Hepatocyte (in vitro differentiated cells): ENCODE data around the gene SMIM28. TPM values are rescaled to one million over a fixed set of nuclear protein-coding genes. Genes with fewer than 3 reads are reported as not detected.

ENCODE experiments used
- DNase-seq: peaks from one replicate; pipeline ENCODE4 v3.0.0-alpha.2; 2016; ENCODE audit warnings: low spot score
- H2AFZ ChIP-seq: fragments of 200-600 bp; sonication (generic); 2 replicates; pipeline ENCODE4 v1.6.0; 2016; ENCODE audit warnings: antibody characterized with exemption, mild to moderate bottlenecking
- H3K27ac ChIP-seq: fragments of 200-600 bp; sonication (generic); 2 replicates; pipeline ENCODE4 v1.5.1; 2016; ENCODE audit warnings: mild to moderate bottlenecking
- H3K27me3 ChIP-seq: fragments of 200-600 bp; sonication (generic); 2 replicates; pipeline ENCODE4 v1.6.1; 2016
- H3K36me3 ChIP-seq: fragments of 200-600 bp; sonication (generic); replicated peaks from 2 replicates; pipeline ENCODE4 v1.5.1; 2016; ENCODE audit warnings: low read depth; ENCODE audit not compliant: insufficient read depth
- H3K4me1 ChIP-seq: fragments of 200-600 bp; sonication (generic); 2 replicates; pipeline ENCODE4 v1.5.1; 2016; ENCODE audit warnings: mild to moderate bottlenecking, moderate library complexity; ENCODE audit not compliant: insufficient read depth
- H3K4me2 ChIP-seq: fragments of 200-600 bp; sonication (generic); 2 replicates; pipeline ENCODE4 v1.6.0; 2016
- H3K4me3 ChIP-seq: fragments of 200-600 bp; sonication (generic); 2 replicates; pipeline ENCODE4 v1.5.1; 2016; ENCODE audit warnings: mild to moderate bottlenecking
- H3K79me2 ChIP-seq: fragments of 200-600 bp; sonication (generic); 2 replicates; pipeline ENCODE4 v1.6.0; 2017; ENCODE audit warnings: mild to moderate bottlenecking
- H3K9me2 ChIP-seq: fragments of 200-600 bp; sonication (generic); replicated peaks from 2 replicates; pipeline ENCODE4 v1.6.0; 2017; ENCODE audit warnings: mild to moderate bottlenecking; ENCODE audit not compliant: insufficient read depth
- H3K9me3 ChIP-seq: fragments of 200-600 bp; sonication (generic); 2 replicates; pipeline ENCODE4 v1.5.1; 2016; ENCODE audit warnings: low read depth, mild to moderate bottlenecking
- H4K20me1 ChIP-seq: fragments of 200-600 bp; sonication (generic); 2 replicates; pipeline ENCODE4 v1.6.0; 2016; ENCODE audit warnings: mild to moderate bottlenecking; ENCODE audit not compliant: insufficient read depth, poor library complexity, severe bottlenecking
- CTCF ChIP-seq: fragments of 200-600 bp; sonication (generic); IDR thresholded peaks from 2 replicates; pipeline ENCODE4 v1.5.1; 2016; ENCODE audit warnings: antibody characterized with exemption, mild to moderate bottlenecking; ENCODE audit not compliant: poor library complexity
- EZH2 ChIP-seq: fragments of 200-600 bp; sonication (generic); IDR thresholded peaks from 2 replicates; pipeline ENCODE4 v1.6.1; 2016; ENCODE audit warnings: antibody characterized with exemption, mild to moderate bottlenecking, borderline replicate concordance
- EZH2phosphoT487 ChIP-seq: fragments of 200-600 bp; sonication (generic); IDR thresholded peaks from one replicate; pipeline ENCODE4 v1.6.1; 2018; ENCODE audit warnings: antibody characterized with exemption, mild to moderate bottlenecking, low read depth, moderate library complexity; ENCODE audit not compliant: unreplicated experiment, severe bottlenecking
- WGBS: methylation state at CpG from one replicate; pipeline ENCODE4 v1.1.6; 2016; ENCODE audit warnings: low lambda C conversion rate; ENCODE audit errors: missing lambda C conversion rate; 5-methylcytosine and 5-hydroxymethylcytosine counted together
- polyA plus RNA-seq: library from polyadenylated mRNA; unstranded; fragments of >200 nt; fragmentation: Nextera tagmentation; extraction: Ambion mirVana; gene quantifications from 2 replicates; pipeline ENCODE4 v1.2.1, GENCODE V29; 2016
- total RNA-seq: library from RNA; depleted of rRNA; stranded (reverse); fragments of >200 nt; gene quantifications from 2 replicates; pipeline ENCODE4 v1.2.3, GENCODE V29; 2014

The SMIM28 gene
- total and polyA plus RNA-seq, 2 experiments from 2014 or later = not detected

- Histone ChIP-seq H3K4me1 (peaks cover 6% of the 10 kb centered on the region), H3K27me3 (no peaks in the 10 kb centered on the region), H4K20me1 (no peaks in the 10 kb centered on the region), H3K9me3 (no peaks in the 10 kb centered on the region), H3K4me3 (no peak overlapping the region), H3K36me3 (no peaks in the 10 kb centered on the region), H3K9me2 (no peaks in the 10 kb centered on the region), H3K79me2 (no peaks in the 10 kb centered on the region), H2AFZ (no peak overlapping the region), H3K27ac (no peak overlapping the region), H3K4me2 (no peak overlapping the region)
- 97% methylated on average over 2 of the region's 2 CpGs for WGBS
- TF ChIP-seq CTCF (no peak), EZH2 (no peak), EZH2phosphoT487 (no peak)
- DNase-seq = no peak
These were observed 2.9 kb upstream of the SMIM28 start for GRCh38 chr6:138374815-138375214.

GRCh38 chr6:138377042-138377441, 663 bp upstream of the SMIM28 start:
- no peak for DNase-seq
- Histone ChIP-seq H3K27ac (no peak overlapping the region), H4K20me1 (no peaks in the 10 kb centered on the region), H2AFZ (no peak overlapping the region), H3K4me3 (no peak overlapping the region), H3K9me3 (no peaks in the 10 kb centered on the region), H3K4me1 (no peaks in the 10 kb centered on the region), H3K79me2 (no peaks in the 10 kb centered on the region), H3K36me3 (no peaks in the 10 kb centered on the region), H3K4me2 (no peak overlapping the region), H3K9me2 (no peaks in the 10 kb centered on the region), H3K27me3 (no peaks in the 10 kb centered on the region)
- no peak for TF ChIP-seq EZH2

- H3K4me2 ChIP-seq = no peak overlapping the region
These were observed 758 bp downstream of the SMIM28 start for GRCh38 chr6:138378463-138378862.

GRCh38 chr6:138382498-138383265, 5.0 kb downstream of the SMIM28 start:
- no peak for DNase-seq
- Histone ChIP-seq H3K4me3 (no peak overlapping the region), H3K36me3 (no peaks in the 10 kb centered on the region), H3K4me2 (no peak overlapping the region), H3K9me3 (no peaks in the 10 kb centered on the region), H3K27ac (no peak overlapping the region), H3K9me2 (no peaks in the 10 kb centered on the region), H2AFZ (no peak overlapping the region), H3K79me2 (no peaks in the 10 kb centered on the region), H3K4me1 (no peaks in the 10 kb centered on the region), H3K27me3 (no peaks in the 10 kb centered on the region), H4K20me1 (no peaks in the 10 kb centered on the region)
- TF ChIP-seq EZH2phosphoT487 (no peak), CTCF (no peak)
- WGBS = 90% methylated on average over 8 of the region's 8 CpGs

More at GRCh38 chr6:138378463-138378862, 758 bp downstream of the SMIM28 start:
- Histone ChIP-seq H4K20me1 (no peaks in the 10 kb centered on the region), H3K27me3 (no peaks in the 10 kb centered on the region), H2AFZ (no peak overlapping the region), H3K9me2 (no peaks in the 10 kb centered on the region), H3K79me2 (no peaks in the 10 kb centered on the region), H3K4me1 (no peaks in the 10 kb centered on the region), H3K27ac (no peak overlapping the region), H3K36me3 (no peaks in the 10 kb centered on the region), H3K9me3 (no peaks in the 10 kb centered on the region), H3K4me3 (no peak overlapping the region)
- TF ChIP-seq CTCF = no peak
- no peak for TF ChIP-seq EZH2
- TF ChIP-seq EZH2phosphoT487 = no peak
- no peak for DNase-seq
- WGBS = 62% methylated on average over 4 of the region's 4 CpGs
